T-helper 1 cell treated with Interleukin-12 subunit alpha and Interleukin-12 subunit beta and Interleukin-4 antibody, amounts not matched to agents 30 μg/mL and 1 μg/mL, for 36 hours (primary cell): ENCODE data around the gene RIC8B.

Source experiments
- H3K27ac Mint-ChIP-seq: one replicate; pipeline ENCODE4 v1.8.0; 2021; ENCODE audit warnings: mild to moderate bottlenecking, mixed read lengths
- H3K27me3 Mint-ChIP-seq: one replicate; pipeline ENCODE4 v1.8.0; 2021; ENCODE audit warnings: low read depth, mixed read lengths
- H3K36me3 Mint-ChIP-seq: one replicate; pipeline ENCODE4 v1.8.0; 2021; ENCODE audit warnings: low read depth, mixed read lengths
- H3K4me1 Mint-ChIP-seq: one replicate; pipeline ENCODE4 v1.8.0; 2021; ENCODE audit warnings: low read depth, mixed read lengths
- H3K4me3 Mint-ChIP-seq: one replicate; pipeline ENCODE4 v1.8.0; 2021; ENCODE audit warnings: mild to moderate bottlenecking, moderate library complexity, mixed read lengths
- H3K9me3 Mint-ChIP-seq: one replicate; pipeline ENCODE4 v1.8.0; 2021; ENCODE audit warnings: mixed read lengths

RIC8B gene

DNA sequence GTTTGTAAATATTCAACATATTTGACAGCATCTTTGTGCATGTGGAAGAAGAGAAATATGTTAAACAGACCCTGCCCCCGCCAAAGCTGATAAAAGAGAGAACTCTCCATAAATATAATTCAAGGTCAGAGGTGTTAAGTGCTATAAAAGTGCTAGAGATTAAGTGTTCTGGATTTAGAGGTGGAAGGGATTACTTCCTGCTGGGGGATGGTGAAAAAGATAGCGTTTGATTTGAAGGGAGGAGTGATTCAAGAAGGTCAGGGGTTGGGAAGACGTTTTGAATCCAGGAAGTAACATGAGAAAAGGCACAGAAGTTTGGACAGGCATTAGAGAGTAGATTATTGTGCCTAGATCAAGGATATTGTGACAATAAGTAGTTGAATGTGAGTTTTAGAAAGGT lies 30.2 kb downstream of the RIC8B start:
- Mint-ChIP-seq H3K36me3 (peaks cover 15% of the 10 kb centered on the region), H3K27me3 (no peaks in the 10 kb centered on the region), H3K27ac (no peak overlapping the region), H3K9me3 (no peaks in the 10 kb centered on the region), H3K4me1 (no peaks in the 10 kb centered on the region), H3K4me3 (no peak overlapping the region)

DNA sequence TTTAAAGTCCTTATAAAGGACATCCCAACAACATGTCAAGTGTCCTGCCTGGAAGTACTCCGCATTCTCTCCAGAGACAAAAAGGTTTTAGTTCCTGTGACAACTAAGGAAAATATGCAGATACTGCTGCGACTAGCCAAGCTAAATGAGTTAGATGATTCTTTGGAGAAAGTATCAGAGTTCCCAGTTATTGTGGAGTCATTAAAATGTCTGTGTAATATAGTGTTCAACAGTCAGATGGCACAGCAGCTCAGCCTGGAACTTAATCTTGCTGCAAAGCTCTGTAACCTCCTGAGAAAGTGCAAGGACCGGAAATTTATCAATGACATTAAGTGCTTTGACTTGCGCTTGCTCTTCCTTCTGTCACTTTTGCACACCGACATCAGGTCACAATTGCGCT lies 40.2 kb downstream of the RIC8B start:
- no peaks in the 10 kb centered on the region for H3K27me3 Mint-ChIP-seq
- no peak overlapping the region for H3K27ac Mint-ChIP-seq
- no peaks in the 10 kb centered on the region for H3K9me3 Mint-ChIP-seq
- H3K4me3 Mint-ChIP-seq: no peak overlapping the region
- H3K4me1 Mint-ChIP-seq: peaks cover 2% of the 10 kb centered on the region
- peaks cover 6% of the 10 kb centered on the region for H3K36me3 Mint-ChIP-seq

DNA sequence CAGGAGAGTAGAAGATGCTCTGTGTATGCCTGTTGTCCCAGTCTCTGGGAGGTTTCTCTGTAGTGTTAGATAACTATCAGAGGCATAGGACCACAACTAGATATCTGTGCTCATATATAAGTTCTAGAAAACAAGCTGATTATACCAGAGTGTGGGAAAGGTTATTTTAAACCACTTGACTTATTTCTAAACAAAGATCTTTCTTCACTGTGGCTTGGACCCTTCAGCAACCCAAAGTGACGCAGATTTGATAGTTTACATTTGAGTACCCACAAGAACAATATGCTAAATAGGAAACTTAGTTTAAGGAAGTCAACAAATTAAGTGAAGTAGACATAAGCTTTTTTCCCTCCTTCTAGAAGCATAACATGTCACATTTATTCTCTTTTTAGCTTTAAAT lies 41.3 kb downstream of the RIC8B start:
- H3K36me3 Mint-ChIP-seq: peaks cover 6% of the 10 kb centered on the region
- no peak overlapping the region for H3K27ac Mint-ChIP-seq
- no peaks in the 10 kb centered on the region for H3K9me3 Mint-ChIP-seq
- no peak overlapping the region for H3K4me3 Mint-ChIP-seq
- H3K27me3 Mint-ChIP-seq: no peaks in the 10 kb centered on the region
- no peaks in the 10 kb centered on the region for H3K4me1 Mint-ChIP-seq

DNA sequence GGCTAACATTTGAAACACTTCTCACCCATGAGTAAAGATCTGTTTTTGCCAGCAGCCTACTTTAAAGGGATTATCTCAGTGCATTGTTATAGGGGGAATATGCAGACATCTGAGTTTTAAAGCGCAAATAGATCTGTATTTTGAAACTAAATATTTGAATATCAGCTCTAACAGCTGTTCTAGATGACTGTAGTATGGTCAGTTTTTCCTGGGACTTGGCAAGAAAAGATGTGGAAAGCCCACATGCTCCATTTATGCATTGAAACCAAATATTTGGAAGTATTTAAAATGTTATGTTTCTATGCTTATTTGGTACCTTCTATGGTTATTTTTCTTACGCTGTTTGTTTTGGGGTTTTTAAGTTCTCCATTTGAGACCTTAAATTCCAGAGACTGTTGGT lies 41.7 kb downstream of the RIC8B start:
- H3K4me1 Mint-ChIP-seq: no peaks in the 10 kb centered on the region
- no peaks in the 10 kb centered on the region for H3K27me3 Mint-ChIP-seq
- H3K27ac Mint-ChIP-seq: no peak overlapping the region
- H3K36me3 Mint-ChIP-seq: peaks cover 8% of the 10 kb centered on the region
- H3K9me3 Mint-ChIP-seq: no peaks in the 10 kb centered on the region
- H3K4me3 Mint-ChIP-seq: no peak overlapping the region

DNA sequence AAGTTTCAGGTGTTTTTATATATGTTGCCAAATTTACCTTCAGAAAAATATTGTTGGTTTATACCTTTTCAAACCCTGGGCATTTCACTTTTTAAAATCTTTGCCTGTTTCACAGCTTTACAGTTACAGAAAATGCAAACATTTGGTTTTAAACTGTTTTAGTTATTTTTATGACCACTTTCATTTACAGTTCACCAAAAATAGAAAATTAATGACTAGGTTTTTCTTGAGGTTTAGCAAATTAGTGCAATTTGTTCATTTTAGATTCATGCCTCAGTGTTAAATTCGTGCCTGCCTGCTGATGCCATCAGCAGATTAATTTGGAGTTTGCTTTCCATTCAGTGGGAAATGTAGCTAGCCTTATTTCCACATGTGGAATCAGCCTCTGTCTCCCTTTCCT lies 45.5 kb downstream of the RIC8B start:
- no peaks in the 10 kb centered on the region for H3K27me3 Mint-ChIP-seq
- no peaks in the 10 kb centered on the region for H3K9me3 Mint-ChIP-seq
- no peak overlapping the region for H3K4me3 Mint-ChIP-seq
- H3K27ac Mint-ChIP-seq: no peak overlapping the region
- H3K36me3 Mint-ChIP-seq: peaks cover 11% of the 10 kb centered on the region
- no peaks in the 10 kb centered on the region for H3K4me1 Mint-ChIP-seq

DNA sequence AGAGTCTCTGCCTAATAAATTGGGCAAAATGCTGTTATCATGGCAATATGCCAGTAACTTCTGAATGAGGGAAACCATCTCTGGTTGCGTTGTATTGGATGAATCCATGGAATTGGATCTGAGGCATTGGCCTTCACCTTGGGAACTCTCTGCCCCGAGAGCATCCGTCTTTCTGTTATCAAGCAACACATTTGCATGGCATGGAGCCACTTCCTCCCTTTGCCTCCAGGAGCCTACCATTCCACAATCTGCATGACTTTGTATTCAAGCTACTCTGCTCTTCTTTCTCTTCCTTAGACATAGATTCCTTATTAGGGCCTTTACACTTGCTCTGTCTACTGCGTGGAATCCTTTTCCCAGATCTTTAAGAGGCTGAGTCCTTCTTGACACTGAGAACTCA lies 57.2 kb downstream of the RIC8B start:
- no peaks in the 10 kb centered on the region for H3K27me3 Mint-ChIP-seq
- no peak overlapping the region for H3K27ac Mint-ChIP-seq
- H3K36me3 Mint-ChIP-seq: peaks cover 7% of the 10 kb centered on the region
- peaks cover 3% of the 10 kb centered on the region for H3K4me1 Mint-ChIP-seq
- H3K4me3 Mint-ChIP-seq: no peak overlapping the region
- H3K9me3 Mint-ChIP-seq: no peaks in the 10 kb centered on the region

DNA sequence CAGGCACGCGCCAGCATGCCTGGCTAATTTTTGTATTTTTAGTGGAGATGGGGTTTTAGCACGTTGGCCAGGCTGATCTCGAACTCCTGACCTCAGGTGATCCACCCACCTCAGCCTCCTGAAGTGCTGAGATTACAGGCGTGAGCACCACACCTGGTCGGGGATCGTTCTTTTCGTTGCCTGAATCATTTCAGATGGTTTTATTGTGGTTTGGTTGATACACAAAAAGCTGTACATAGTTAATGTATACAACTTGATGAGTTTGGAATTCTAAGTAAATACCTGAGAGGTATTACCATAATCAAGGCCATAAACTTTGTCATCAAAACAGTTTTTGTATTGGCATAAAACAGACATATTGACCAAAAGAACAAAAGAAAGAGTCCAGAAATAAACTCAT lies 63.3 kb downstream of the RIC8B start:
- H3K36me3 Mint-ChIP-seq: peaks cover 12% of the 10 kb centered on the region
- H3K4me3 Mint-ChIP-seq: no peak overlapping the region
- H3K27ac Mint-ChIP-seq: no peak overlapping the region
- H3K4me1 Mint-ChIP-seq: peaks cover 6% of the 10 kb centered on the region
- no peaks in the 10 kb centered on the region for H3K9me3 Mint-ChIP-seq
- no peaks in the 10 kb centered on the region for H3K27me3 Mint-ChIP-seq

DNA sequence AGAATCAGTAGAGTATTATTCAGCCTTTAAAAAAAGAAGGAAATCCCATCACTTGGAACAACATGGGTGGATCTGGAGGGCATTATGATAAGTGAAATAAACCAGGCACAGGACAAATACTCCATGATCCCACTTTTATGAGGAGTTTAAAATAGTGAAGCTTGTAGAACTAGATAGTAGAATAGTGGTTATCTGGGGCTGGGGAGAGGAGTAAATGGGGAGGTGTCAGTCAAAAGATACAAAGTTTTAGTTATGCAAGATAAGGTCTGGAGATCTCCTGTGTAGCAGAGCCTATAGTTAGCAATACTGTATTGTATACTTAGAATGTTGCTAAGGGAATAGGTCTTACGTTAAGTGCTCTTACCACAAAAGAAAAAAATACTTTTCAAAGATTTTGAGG lies 64.9 kb downstream of the RIC8B start:
- Mint-ChIP-seq H3K9me3 (no peaks in the 10 kb centered on the region), H3K4me3 (no peak overlapping the region), H3K4me1 (peaks cover 6% of the 10 kb centered on the region), H3K27ac (no peak overlapping the region), H3K36me3 (peaks cover 9% of the 10 kb centered on the region), H3K27me3 (no peaks in the 10 kb centered on the region)

DNA sequence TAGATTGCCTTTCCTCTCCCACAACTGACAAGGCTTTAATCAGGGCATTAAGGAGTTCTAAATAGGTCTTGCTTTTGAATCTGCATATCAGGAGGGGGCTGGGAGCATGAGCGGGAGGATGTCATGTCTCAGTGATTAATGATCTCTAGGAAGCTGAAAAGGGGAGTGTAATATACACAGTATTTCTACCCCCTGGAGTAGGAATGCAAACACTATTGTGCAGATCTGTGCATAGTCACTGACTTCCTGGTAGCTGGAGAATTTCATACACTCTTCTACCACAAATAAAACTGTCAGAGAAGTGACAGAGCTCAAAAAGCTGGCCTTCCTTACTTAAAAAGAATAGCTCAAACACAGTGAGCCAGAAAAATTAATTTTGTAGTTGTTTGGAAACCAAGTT lies 65.8 kb downstream of the RIC8B start:
- no peak overlapping the region for H3K27ac Mint-ChIP-seq

DNA sequence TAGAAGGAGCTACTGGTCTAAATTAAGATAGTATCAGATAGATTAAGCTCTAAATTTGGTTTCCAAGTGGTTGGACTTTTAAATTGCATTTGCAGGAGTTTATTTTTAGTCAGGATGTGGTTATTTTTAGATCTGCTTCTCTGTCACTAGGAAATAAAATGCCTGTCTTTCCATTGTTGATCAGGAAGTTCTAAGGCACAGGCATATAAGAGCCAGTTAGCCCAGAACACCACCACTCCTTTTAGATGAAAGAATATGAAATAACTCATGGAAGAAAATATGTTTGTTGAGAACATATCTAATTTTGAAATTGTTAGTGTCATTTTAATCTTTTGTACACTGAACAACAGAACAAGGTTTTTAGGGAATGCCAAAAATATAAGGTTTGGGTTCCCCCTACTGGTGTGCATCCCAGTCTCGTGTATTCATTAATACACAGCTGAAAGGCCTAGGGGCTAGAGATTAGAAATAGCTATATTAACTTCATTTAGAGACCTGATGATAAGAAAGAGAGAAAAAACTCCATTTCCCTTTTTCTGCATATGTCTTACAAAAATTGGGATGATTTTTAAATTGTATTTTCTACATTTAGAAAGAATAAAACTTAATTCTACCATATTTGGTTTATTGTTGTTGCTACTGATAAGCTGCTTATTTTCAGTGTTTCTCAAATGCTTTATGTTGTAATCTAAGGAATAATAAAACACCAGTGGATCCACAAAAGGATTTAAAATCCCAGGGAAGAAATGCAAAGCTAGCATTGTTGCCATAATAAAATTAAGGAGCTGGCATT lies 67.2 kb downstream of the RIC8B start:
- Mint-ChIP-seq H3K27ac (no peak overlapping the region), H3K9me3 (no peaks in the 10 kb centered on the region), H3K4me3 (no peak overlapping the region), H3K27me3 (no peaks in the 10 kb centered on the region), H3K36me3 (peaks cover 6% of the 10 kb centered on the region), H3K4me1 (peaks cover 6% of the 10 kb centered on the region)

More for the DNA sequence above, 65.8 kb downstream of the RIC8B start:
- Mint-ChIP-seq H3K27me3 (no peaks in the 10 kb centered on the region), H3K36me3 (peaks cover 6% of the 10 kb centered on the region), H3K4me3 (no peak overlapping the region), H3K9me3 (no peaks in the 10 kb centered on the region), H3K4me1 (peaks cover 6% of the 10 kb centered on the region)

DNA sequence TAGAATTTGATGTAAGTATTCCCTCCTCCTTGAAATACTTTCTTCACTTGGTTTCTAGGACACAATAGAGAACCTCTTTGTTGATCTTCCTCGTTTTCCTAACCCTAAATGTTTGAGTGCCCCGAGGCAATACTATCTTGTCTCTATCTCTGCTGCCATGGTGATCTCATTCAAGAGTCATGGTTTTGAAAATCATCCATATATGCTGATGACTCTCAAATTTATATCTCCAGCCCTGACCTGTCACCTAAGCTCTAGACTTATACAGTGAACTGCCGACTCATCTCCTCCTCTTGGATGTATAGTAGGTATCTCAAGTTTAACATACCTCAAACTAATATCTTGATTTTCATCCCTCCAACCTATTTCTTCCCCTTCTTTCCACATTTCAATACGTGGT lies 71.4 kb downstream of the RIC8B start:
- H3K9me3 Mint-ChIP-seq: no peaks in the 10 kb centered on the region
- H3K4me3 Mint-ChIP-seq: no peak overlapping the region
- H3K4me1 Mint-ChIP-seq: peaks cover 4% of the 10 kb centered on the region
- H3K27ac Mint-ChIP-seq: no peak overlapping the region
- no peaks in the 10 kb centered on the region for H3K36me3 Mint-ChIP-seq
- no peaks in the 10 kb centered on the region for H3K27me3 Mint-ChIP-seq

DNA sequence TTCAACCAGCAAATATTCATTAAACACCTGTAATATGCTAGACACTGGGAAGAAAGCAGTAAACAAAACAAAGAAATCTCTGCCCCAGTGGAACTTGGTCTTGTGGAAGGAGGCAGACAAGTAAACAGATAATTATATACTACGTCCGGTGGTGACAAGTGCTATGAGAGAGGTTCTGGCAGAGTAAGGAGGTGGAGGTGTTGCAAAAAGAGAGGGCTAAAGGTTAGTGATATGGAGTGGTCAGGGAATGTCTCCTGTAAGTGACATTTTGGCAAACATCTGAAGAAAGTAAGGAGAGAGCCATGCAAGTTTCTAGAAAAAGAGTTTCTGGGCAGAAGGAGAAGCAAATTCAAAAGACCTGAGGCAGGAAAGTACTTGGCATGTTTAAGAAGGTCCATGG lies 73.4 kb downstream of the RIC8B start:
- Mint-ChIP-seq H3K4me1 (peaks cover 2% of the 10 kb centered on the region), H3K36me3 (peaks cover 2% of the 10 kb centered on the region), H3K4me3 (no peak overlapping the region)

DNA sequence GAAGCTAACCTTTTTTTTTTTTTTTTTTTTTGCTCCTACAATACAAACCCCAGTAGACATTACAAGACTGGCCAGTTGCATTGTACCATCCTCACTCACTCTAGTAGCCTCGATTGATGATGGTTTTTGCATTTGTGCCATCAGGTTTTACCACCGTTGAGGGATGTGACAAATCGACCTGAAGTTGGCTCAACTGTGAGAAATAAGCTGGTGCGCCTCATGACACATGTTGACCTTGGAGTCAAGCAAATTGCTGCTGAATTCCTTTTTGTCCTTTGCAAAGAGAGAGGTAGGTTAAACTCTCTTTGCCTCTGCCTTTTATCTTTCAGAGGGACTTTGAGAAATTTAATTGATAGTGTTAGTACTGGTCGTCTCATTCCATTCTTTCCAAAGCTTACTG lies 76.8 kb downstream of the RIC8B start:
- H3K4me1 Mint-ChIP-seq: peaks cover 10% of the 10 kb centered on the region
- peaks cover 6% of the 10 kb centered on the region for H3K36me3 Mint-ChIP-seq
- no peaks in the 10 kb centered on the region for H3K9me3 Mint-ChIP-seq
- no peak overlapping the region for H3K4me3 Mint-ChIP-seq
- no peak overlapping the region for H3K27ac Mint-ChIP-seq
- no peaks in the 10 kb centered on the region for H3K27me3 Mint-ChIP-seq

More for the DNA sequence above, 73.4 kb downstream of the RIC8B start:
- Mint-ChIP-seq H3K27me3 (no peaks in the 10 kb centered on the region), H3K9me3 (no peaks in the 10 kb centered on the region), H3K27ac (no peak overlapping the region)

DNA sequence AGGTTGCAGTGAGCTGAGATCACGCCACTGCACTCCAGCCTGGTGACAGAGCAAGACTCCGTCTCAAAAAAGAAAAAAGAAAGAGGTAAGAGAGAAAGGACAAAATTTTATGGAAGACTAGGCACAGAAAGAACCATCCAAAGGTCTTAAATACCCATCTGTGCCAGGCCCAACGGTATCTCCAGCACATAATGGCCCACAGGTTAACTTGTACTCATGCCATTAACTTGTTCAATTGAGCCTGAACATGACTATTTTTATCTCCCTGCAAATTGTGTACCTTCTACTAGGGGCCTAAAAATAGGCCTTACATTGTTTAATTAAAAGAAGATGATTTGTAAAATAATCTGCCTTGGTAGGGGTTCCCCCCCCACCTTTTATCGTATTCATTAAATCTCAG lies 80.2 kb downstream of the RIC8B start:
- Mint-ChIP-seq H3K36me3 (peaks cover 10% of the 10 kb centered on the region), H3K27me3 (no peaks in the 10 kb centered on the region), H3K4me1 (peaks cover 10% of the 10 kb centered on the region), H3K27ac (peak overlapping the region; percentile 67), H3K9me3 (no peaks in the 10 kb centered on the region), H3K4me3 (peak overlapping the region; percentile 27)

DNA sequence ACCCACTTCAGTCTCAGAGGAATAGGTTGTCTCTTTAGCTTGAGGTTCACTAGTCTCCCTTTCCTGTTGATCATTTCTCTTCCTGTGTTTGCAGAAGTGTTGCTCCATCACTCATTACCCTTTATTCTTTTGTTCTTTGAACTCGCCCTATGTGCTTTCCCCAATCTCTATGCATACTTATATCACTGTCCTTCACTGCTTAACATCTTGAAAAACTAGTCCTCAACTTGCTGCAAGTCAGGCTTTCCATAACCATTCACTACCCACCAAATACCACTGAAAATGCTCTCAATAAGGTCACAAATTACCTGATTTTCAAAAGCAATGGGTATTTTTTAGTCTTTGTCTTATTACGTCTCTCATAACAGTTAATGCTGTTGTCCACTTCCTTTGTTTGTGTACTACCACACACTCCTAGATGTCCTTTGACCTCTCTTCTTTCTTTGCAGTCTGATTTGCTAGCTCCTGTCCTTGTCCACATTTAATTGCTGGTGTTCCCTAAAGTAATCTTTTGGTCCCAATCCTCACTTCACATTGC lies 80.8 kb downstream of the RIC8B start:
- no peaks in the 10 kb centered on the region for H3K27me3 Mint-ChIP-seq
- H3K9me3 Mint-ChIP-seq: no peaks in the 10 kb centered on the region
- no peak overlapping the region for H3K4me3 Mint-ChIP-seq
- peaks cover 8% of the 10 kb centered on the region for H3K4me1 Mint-ChIP-seq
- no peak overlapping the region for H3K27ac Mint-ChIP-seq
- peaks cover 14% of the 10 kb centered on the region for H3K36me3 Mint-ChIP-seq
